ENCODE results near the gene CREB5.

Gene CREB5

DNA sequence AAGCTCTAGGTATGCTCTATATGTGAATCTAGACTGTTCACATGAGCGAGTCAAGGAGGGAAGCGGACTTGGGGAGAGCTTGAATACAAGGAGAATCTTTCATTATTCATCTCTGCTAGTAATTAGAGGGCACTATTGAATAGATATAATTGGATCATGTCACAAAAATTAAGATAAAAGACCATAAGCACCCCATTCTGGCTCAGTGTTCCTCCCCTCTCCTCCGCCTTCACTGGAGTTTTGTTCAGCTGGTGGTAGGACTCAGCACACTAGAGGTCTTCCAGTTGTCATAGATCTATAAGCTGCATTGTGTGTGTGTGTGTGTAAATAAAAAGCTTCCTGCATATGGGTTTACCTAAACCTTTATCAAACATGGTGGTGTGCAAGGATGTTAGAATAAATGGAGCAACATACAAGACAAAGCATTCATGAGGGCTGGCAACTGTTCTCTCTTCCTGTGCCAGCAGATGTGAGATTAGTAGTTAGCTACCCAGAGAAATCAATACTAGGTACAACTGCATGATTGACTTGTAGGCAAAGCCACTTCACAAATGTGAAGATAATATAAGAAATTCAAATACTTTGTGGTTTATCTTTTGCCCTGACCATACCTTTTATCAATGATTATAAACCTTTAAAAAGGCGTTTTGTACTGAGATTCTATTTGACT lies 142.6 kb downstream of the CREB5 start:
- Histone ChIP-seq H3K4me3 (ENCODE audit: severe bottlenecking) (no peak overlapping the region), H3K36me3 (ENCODE audit: low read depth) (no peaks in the 10 kb centered on the region), H3K9me3 (ENCODE audit: severe bottlenecking) (no peaks in the 10 kb centered on the region), H3K27me3 (ENCODE audit: insufficient read depth, poor library complexity, severe bottlenecking) (no peaks in the 10 kb centered on the region), H3K27ac (ENCODE audit: poor library complexity, severe bottlenecking) (no peak overlapping the region), H3K4me1 (ENCODE audit: insufficient read depth, poor library complexity, severe bottlenecking) (no peaks in the 10 kb centered on the region)
- DNase-seq (ENCODE audit: low spot score) (no peak), ATAC-seq (ENCODE audit: low read depth) (no peak)
- TF ChIP-seq, protein P1, sequence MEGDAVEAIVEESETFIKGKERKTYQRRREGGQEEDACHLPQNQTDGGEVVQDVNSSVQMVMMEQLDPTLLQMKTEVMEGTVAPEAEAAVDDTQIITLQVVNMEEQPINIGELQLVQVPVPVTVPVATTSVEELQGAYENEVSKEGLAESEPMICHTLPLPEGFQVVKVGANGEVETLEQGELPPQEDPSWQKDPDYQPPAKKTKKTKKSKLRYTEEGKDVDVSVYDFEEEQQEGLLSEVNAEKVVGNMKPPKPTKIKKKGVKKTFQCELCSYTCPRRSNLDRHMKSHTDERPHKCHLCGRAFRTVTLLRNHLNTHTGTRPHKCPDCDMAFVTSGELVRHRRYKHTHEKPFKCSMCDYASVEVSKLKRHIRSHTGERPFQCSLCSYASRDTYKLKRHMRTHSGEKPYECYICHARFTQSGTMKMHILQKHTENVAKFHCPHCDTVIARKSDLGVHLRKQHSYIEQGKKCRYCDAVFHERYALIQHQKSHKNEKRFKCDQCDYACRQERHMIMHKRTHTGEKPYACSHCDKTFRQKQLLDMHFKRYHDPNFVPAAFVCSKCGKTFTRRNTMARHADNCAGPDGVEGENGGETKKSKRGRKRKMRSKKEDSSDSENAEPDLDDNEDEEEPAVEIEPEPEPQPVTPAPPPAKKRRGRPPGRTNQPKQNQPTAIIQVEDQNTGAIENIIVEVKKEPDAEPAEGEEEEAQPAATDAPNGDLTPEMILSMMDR (IDR thresholded peaks at IDR 0.05; ENCODE audit: poor library complexity, severe bottlenecking), result no peak

DNA sequence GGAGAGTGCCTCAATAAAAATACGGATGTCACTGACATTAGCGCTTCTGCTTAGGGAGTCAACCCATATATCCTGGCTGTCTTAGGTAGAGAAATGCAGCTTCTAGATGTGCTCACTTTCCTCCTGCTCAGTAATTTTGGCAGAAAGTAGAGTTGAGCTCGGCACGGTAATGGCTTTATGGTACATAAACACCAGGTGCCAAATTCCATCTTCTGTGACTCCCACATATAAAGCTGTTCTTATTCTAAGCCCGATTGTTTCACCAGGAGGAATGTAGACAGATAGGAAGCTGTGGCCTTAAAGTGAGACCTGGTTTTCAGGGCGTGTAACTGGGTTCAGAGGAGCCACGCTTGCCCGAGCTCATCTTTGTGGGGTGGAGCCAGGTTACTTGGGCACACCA lies 143.7 kb downstream of the CREB5 start:
- Histone ChIP-seq H3K36me3 (ENCODE audit: low read depth) (no peaks in the 10 kb centered on the region), H3K4me3 (ENCODE audit: severe bottlenecking) (no peak overlapping the region), H3K27me3 (ENCODE audit: insufficient read depth, poor library complexity, severe bottlenecking) (no peaks in the 10 kb centered on the region), H3K4me1 (ENCODE audit: insufficient read depth, poor library complexity, severe bottlenecking) (no peaks in the 10 kb centered on the region), H3K9me3 (ENCODE audit: severe bottlenecking) (no peaks in the 10 kb centered on the region), H3K27ac (ENCODE audit: poor library complexity, severe bottlenecking) (no peak overlapping the region)
- TF ChIP-seq, protein P1 (IDR thresholded peaks at IDR 0.05; ENCODE audit: poor library complexity, severe bottlenecking), result no peak
- ATAC-seq (ENCODE audit: low read depth) (no peak), DNase-seq (ENCODE audit: low spot score) (no peak)

DNA sequence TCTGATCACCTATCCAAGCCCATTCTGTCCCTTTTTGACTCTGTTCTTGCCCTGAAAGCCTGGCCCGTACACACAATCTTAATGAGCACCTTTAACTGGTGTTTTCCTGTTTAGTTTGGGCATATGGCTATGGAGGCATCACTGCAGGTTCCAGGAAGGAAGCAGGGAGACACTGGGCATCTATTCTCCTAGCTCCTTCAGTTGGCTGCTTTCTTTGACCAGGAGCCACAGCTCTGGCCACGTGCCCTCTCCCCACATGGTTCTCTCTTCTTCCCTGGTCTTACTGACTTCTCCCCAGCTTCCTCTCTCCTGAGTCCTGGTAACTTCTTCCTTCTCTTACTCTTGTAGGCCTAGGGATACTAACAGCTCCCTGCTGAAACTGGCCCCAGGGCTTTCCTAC lies 144.4 kb downstream of the CREB5 start:
- H3K4me1 ChIP-seq (ENCODE audit: insufficient read depth, poor library complexity, severe bottlenecking), result no peaks in the 10 kb centered on the region
- no peaks in the 10 kb centered on the region for H3K27me3 ChIP-seq (ENCODE audit: insufficient read depth, poor library complexity, severe bottlenecking)
- H3K4me3 ChIP-seq (ENCODE audit: severe bottlenecking), result no peak overlapping the region
- H3K27ac ChIP-seq (ENCODE audit: poor library complexity, severe bottlenecking), result no peak overlapping the region
- no peaks in the 10 kb centered on the region for H3K9me3 ChIP-seq (ENCODE audit: severe bottlenecking)
- no peaks in the 10 kb centered on the region for H3K36me3 ChIP-seq (ENCODE audit: low read depth)
- no peak for ATAC-seq (ENCODE audit: low read depth)
- TF ChIP-seq, protein P1 (IDR thresholded peaks at IDR 0.05; ENCODE audit: poor library complexity, severe bottlenecking), result no peak
- no peak for DNase-seq (ENCODE audit: low spot score)

DNA sequence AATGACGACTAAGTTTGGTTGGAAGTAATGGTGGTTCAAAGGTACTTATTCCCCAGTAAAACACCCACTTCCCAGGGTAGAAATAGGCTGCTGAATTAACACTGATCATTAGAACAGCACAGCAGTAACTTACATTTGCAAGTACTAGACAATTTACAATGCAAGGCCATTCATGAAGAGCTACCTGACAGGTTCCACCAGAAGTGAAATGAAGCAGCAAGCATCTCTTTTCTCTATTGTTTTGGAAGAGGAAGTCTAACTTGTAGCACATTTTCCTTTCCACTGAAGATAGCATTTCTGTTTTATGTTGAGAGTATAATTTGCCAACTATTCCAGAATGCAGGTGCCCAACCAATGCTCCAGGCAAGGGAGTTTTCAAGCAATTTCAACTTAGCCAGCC lies 145.9 kb downstream of the CREB5 start:
- H3K4me3 ChIP-seq (ENCODE audit: severe bottlenecking), result no peak overlapping the region
- TF ChIP-seq, protein P1 (IDR thresholded peaks at IDR 0.05; ENCODE audit: poor library complexity, severe bottlenecking), result no peak
- H3K9me3 ChIP-seq (ENCODE audit: severe bottlenecking), result no peaks in the 10 kb centered on the region
- no peak overlapping the region for H3K27ac ChIP-seq (ENCODE audit: poor library complexity, severe bottlenecking)
- ATAC-seq (ENCODE audit: low read depth), result no peak
- H3K27me3 ChIP-seq (ENCODE audit: insufficient read depth, poor library complexity, severe bottlenecking), result no peaks in the 10 kb centered on the region
- no peaks in the 10 kb centered on the region for H3K4me1 ChIP-seq (ENCODE audit: insufficient read depth, poor library complexity, severe bottlenecking)
- DNase-seq (ENCODE audit: low spot score), result no peak
- H3K36me3 ChIP-seq (ENCODE audit: low read depth), result no peaks in the 10 kb centered on the region

DNA sequence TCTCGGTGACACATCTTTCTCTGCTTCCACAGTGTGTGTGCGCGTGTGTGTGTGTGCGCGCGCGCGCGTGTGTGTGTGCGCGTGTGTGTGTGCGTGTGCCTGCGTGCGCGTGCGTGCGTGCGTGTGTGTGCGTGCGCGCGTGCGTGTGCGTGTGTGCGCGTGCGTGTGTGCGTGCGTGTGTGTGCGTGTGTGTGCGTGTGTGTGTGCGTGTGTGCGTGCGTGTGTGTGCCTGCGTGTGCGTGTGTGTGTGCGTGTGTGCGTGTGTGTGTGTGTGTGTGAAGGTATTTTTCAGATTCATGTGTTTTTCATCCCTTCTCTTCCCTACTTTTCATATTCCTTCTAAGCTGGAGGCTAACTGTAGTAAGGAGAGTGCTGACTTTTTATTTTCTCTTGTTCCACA lies 148.4 kb downstream of the CREB5 start:
- TF ChIP-seq, protein P1 (IDR thresholded peaks at IDR 0.05; ENCODE audit: poor library complexity, severe bottlenecking), result no peak
- H3K27me3 ChIP-seq (ENCODE audit: insufficient read depth, poor library complexity, severe bottlenecking), result no peaks in the 10 kb centered on the region
- no peaks in the 10 kb centered on the region for H3K4me1 ChIP-seq (ENCODE audit: insufficient read depth, poor library complexity, severe bottlenecking)
- DNase-seq (ENCODE audit: low spot score) (no peak), ATAC-seq (ENCODE audit: low read depth) (no peak)
- H3K9me3 ChIP-seq (ENCODE audit: severe bottlenecking), result no peaks in the 10 kb centered on the region
- no peak overlapping the region for H3K4me3 ChIP-seq (ENCODE audit: severe bottlenecking)
- no peaks in the 10 kb centered on the region for H3K36me3 ChIP-seq (ENCODE audit: low read depth)
- H3K27ac ChIP-seq (ENCODE audit: poor library complexity, severe bottlenecking), result no peak overlapping the region

Data from RWPE2 (cell line).